K562 (cell line): ENCODE data around the gene PPM1F. TPM values are rescaled to one million over a fixed set of nuclear protein-coding genes. Genes with fewer than 3 reads are reported as not detected.

Experiments used
- ASH1L ChIP-seq: fragments of 450-650 bp; IDR thresholded peaks from 2 replicates; pipeline ENCODE4 v1.6.1; 2018; ENCODE audit warnings: borderline replicate concordance, mild to moderate bottlenecking, low read depth; ENCODE audit not compliant: partially characterized antibody
- ATF3 ChIP-seq, 2 experiments: fragments of 450-650 bp in 1 of 2; sonication (generic) in 1 of 2; formaldehyde crosslinking in 1 of 2; IDR thresholded peaks in 1 of 2; conservative IDR thresholded peaks in 1 of 2; 2 replicates each; pipeline versions ENCODE4 v1.6.1 to v1.8.1; 2016 to 2023; ENCODE audit warnings: mild to moderate bottlenecking in 2 of 2, moderate library complexity in 2 of 2, inconsistent platforms in 1 of 2, missing genetic modification reagents in 1 of 2
- CHCHD3 ChIP-seq: fragments of 250-450 bp; sonication (Bioruptor Pico); IDR thresholded peaks from 2 replicates; pipeline ENCODE4 v2.1.2; 2022; ENCODE audit warnings: mild to moderate bottlenecking
- ELF4 ChIP-seq: fragments of 450-650 bp; formaldehyde crosslinking; IDR thresholded peaks from 2 replicates; pipeline ENCODE4 v1.4.0; 2022; ENCODE audit warnings: missing genetic modification characterization
- GTF2F1 ChIP-seq: IDR thresholded peaks from 2 replicates; pipeline ENCODE4 v1.6.1; 2011; ENCODE audit warnings: low read depth, low read length, improper control_type of control experiment
- KAT2B ChIP-seq: IDR thresholded peaks from one replicate; pipeline ENCODE4 v1.6.1; 2012; ENCODE audit warnings: low read depth, mild to moderate bottlenecking, control low read depth, inconsistent platforms, low read length, moderate library complexity
- KLF1 ChIP-seq: fragments of 450-650 bp; IDR thresholded peaks from 2 replicates; pipeline ENCODE4 v1.6.1; 2016; ENCODE audit warnings: missing genetic modification characterization, missing compliant biosample characterization
- MED1 ChIP-seq: sonication (generic); formaldehyde crosslinking; IDR thresholded peaks from 2 replicates; pipeline ENCODE4 v1.8.1; 2023; ENCODE audit warnings: missing genetic modification reagents, borderline replicate concordance
- MLX ChIP-seq, 2 experiments: fragments of 450-650 bp in 1 of 2; sonication (generic) in 1 of 2; formaldehyde crosslinking; conservative IDR thresholded peaks; 2 replicates each; pipeline versions ENCODE4 v1.4.0 to v1.8.1; 2020 to 2022; ENCODE audit warnings: mild to moderate bottlenecking in 1 of 2, missing genetic modification reagents in 1 of 2
- NFRKB ChIP-seq: fragments of 450-650 bp; IDR thresholded peaks from 2 replicates; pipeline ENCODE4 v1.6.1; 2016; ENCODE audit warnings: low read depth
- NFXL1 ChIP-seq: fragments of 450-650 bp; formaldehyde crosslinking; IDR thresholded peaks from 2 replicates; pipeline ENCODE4 v1.4.0; 2021; ENCODE audit warnings: mild to moderate bottlenecking
- POLR2AphosphoS5 ChIP-seq: IDR thresholded peaks from 2 replicates; pipeline ENCODE4 v1.6.1; 2011; ENCODE audit warnings: mild to moderate bottlenecking, low read depth, low read length, moderate library complexity; ENCODE audit not compliant: control insufficient read depth, insufficient read depth
- SMARCE1 ChIP-seq: fragments of 450-650 bp; IDR thresholded peaks from 2 replicates; pipeline ENCODE4 v1.7.1; 2016; ENCODE audit warnings: mild to moderate bottlenecking
- SRSF7 ChIP-seq: fragments of 200-400 bp; formaldehyde crosslinking; optimal IDR thresholded peaks from 2 replicates; pipeline ENCODE3; 2017; ENCODE audit warnings: mild to moderate bottlenecking, low read depth, low read length
- TAF1 ChIP-seq: IDR thresholded peaks from 2 replicates; pipeline ENCODE4 v1.6.1; 2011; ENCODE audit warnings: mild to moderate bottlenecking, low read length, moderate library complexity; ENCODE audit not compliant: insufficient read depth, control insufficient read depth, severe bottlenecking; ENCODE audit errors: extremely low read depth
- TCF15 ChIP-seq: fragments of 250-450 bp; sonication (Bioruptor Pico); IDR thresholded peaks from 2 replicates; pipeline ENCODE4 v1.8.0; 2022; ENCODE audit warnings: moderate library complexity, mild to moderate bottlenecking, inconsistent platforms
- TEAD4 ChIP-seq, 2 experiments: sonication (generic) in 1 of 2; formaldehyde crosslinking in 1 of 2; IDR thresholded peaks; 2 replicates each; pipeline versions ENCODE4 v1.6.1 to v1.8.0; 2012 to 2022; ENCODE audit warnings: borderline replicate concordance in 1 of 2, inconsistent platforms in 1 of 2, low read length in 1 of 2, mild to moderate bottlenecking in 1 of 2, missing genetic modification reagents in 1 of 2
- ZBTB11 ChIP-seq, 3 experiments: fragments of 200-800 bp in 1 of 3; fragments of 250-450 bp in 1 of 3; fragments of 450-650 bp in 1 of 3; sonication (Bioruptor Pico) in 1 of 3; sonication (Bioruptor generic) in 1 of 3; formaldehyde crosslinking in 1 of 3; IDR thresholded peaks; 2 replicates each; pipeline versions ENCODE4 v1.6.1 to v1.8.0; 2016 to 2022; ENCODE audit warnings: mild to moderate bottlenecking in 2 of 3, missing genetic modification characterization in 2 of 3, missing compliant biosample characterization in 1 of 3, moderate library complexity in 1 of 3
- ZNF124 ChIP-seq: sonication (generic); formaldehyde crosslinking; IDR thresholded peaks from 2 replicates; pipeline ENCODE4 v1.8.1; 2022; ENCODE audit warnings: missing genetic modification reagents
- ZNF695 ChIP-seq: fragments of 450-650 bp; formaldehyde crosslinking; IDR thresholded peaks from 2 replicates; pipeline ENCODE4 v1.4.0; 2020; ENCODE audit warnings: mild to moderate bottlenecking, moderate library complexity
- polyA plus RNA-seq, 8 experiments: library from polyadenylated mRNA; depleted of rRNA in 4 of 8; stranded (reverse) in 5 of 8; unstranded in 3 of 8; fragments of >200 nt; fragmentation: Nextera tagmentation in 2 of 8; fragmentation: Illumina TruSeq in 1 of 8; extraction: Ambion mirVana in 2 of 8; extraction: Trizol in 1 of 8; gene quantifications; 2 replicates each; pipeline versions ENCODE4 v1.2.1 to v1.2.3, GENCODE V29; 2011 to 2014; ENCODE audit warnings: inconsistent platforms in 1 of 8, missing spikeins in 1 of 8
- total RNA-seq, 7 experiments: library from RNA; depleted of rRNA in 6 of 7; stranded (reverse); fragments of >200 nt in 6 of 7; fragmentation: Illumina TruSeq in 2 of 7; extraction: Trizol in 2 of 7; gene quantifications; 2 replicates each; pipeline versions ENCODE4 v1.2.1 to v1.2.3, GENCODE V29; 2011 to 2021; ENCODE audit warnings: low replicate concordance in 1 of 7

Gene PPM1F
- total and polyA plus RNA-seq, 9 of the 15 experiments (the other 6 are each of a cell fraction or from before 2014, with no cell fraction given), result 2.1 to 159 (median 64.0) TPM

GRCh38 chr22:21966643-21967516, 14.2 kb upstream of the PPM1F start (continued):
- TF ChIP-seq ZBTB11 (CRISPR knock-in tag; IDR thresholded peaks at IDR 0.05) (peak in 1 of 3 experiments; percentile 34; a peak in 1 of 6 replicates), ASH1L (no peak), POLR2AphosphoS5 (peak; percentile 10; the same call in 1 of the 2 replicates), NFRKB (no peak), MED1 (peak; percentile 84; the same call in 1 of the 2 replicates), TEAD4 (IDR thresholded peaks at IDR 0.05; ENCODE audit: low read length) (no peak; the same call in 1 of the 2 replicates), TEAD4 (CRISPR knock-in tag; IDR thresholded peaks at IDR 0.05; ENCODE audit: borderline replicate concordance) (peak; percentile 73; the same call in 1 of the 2 replicates), SRSF7 (no peak), MLX (CRISPR knock-in tag; conservative IDR thresholded peaks at IDR 0.05) (0 out of 4 replicates have a peak, but pooled peaks of 1 of the 2 experiments have one; percentile 65), ELF4 (CRISPR knock-in tag) (no peak), TCF15 (CRISPR knock-in tag) (no peak), CHCHD3 (0 out of 2 replicates have a peak, but pooled peaks have one; percentile 74), TAF1 (no peak), ZNF695 (peak; percentile 26; the same call in 1 of the 2 replicates), ATF3 (IDR thresholded peaks at IDR 0.05) (no peak), ATF3 (CRISPR knock-in tag; conservative IDR thresholded peaks at IDR 0.05) (no peak), ZNF124 (CRISPR knock-in tag) (0 out of 2 replicates have a peak, but pooled peaks have one; percentile 16), GTF2F1 (no peak), SMARCE1 (no peak), KLF1 (0 out of 2 replicates have a peak, but pooled peaks have one; percentile 7), NFXL1 (CRISPR knock-in tag) (no peak), KAT2B (no peak)
